HG03432 (cell line): ENCODE measurements around the gene PTGDR2.

Experiments used
- ATAC-seq: cut with Tn5 transposase; IDR thresholded peaks from one replicate; pipeline ENCODE4 v1.9.1; 2021; ENCODE audit warnings: mild to moderate bottlenecking, moderate library complexity; ENCODE audit not compliant: unreplicated experiment

The PTGDR2 gene

GRCh38 chr11:60813324-60813723, 42.4 kb downstream of the PTGDR2 start:
- no peak for ATAC-seq

- no peak for ATAC-seq
These were observed 45.2 kb downstream of the PTGDR2 start for GRCh38 chr11:60810569-60810968.

DNA sequence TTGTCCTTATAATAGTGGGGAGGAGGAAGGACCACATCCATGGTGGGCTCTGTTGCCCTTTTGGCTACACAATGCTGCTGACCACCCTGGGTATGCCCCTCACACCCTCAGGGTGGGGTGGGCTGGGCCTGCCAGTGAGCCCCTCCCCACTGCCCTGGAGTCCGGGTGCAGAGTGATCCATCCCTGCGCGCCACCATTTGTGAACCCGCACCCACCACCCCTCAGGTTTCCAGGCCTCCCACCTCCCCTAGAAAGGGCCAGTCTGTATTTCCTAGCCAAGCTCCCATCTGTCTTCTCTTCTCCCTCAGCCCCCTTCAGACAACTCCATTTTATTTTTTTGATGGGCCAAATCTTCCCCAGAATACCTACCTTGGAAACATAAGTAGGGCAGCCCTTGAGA, 45.6 kb downstream of the PTGDR2 start:
- no peak for ATAC-seq

DNA sequence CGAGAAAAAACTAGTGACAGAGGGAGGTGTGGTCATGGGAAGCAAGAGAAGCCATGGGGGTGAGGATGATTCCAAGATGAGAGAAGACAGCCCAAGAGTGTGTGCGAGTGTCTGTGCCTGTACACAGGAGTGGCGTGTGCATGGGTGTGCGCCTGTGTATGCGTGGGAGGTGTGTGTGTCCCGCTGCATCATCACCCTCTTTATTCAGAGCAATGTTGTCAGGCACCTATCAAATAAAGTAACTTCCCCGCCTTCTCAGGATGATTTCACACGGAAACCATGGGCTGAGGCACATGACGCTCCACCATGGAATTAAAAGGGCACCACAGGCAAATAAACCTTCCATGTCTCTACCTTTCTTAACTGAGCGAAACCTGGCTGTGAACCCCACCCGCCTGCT, 46.1 kb downstream of the PTGDR2 start:
- no peak for ATAC-seq

GRCh38 chr11:60809249-60809648, 46.5 kb downstream of the PTGDR2 start:
- no peak for ATAC-seq

- no peak for ATAC-seq
These were observed 52.3 kb downstream of the PTGDR2 start for GRCh38 chr11:60803273-60803936.

DNA sequence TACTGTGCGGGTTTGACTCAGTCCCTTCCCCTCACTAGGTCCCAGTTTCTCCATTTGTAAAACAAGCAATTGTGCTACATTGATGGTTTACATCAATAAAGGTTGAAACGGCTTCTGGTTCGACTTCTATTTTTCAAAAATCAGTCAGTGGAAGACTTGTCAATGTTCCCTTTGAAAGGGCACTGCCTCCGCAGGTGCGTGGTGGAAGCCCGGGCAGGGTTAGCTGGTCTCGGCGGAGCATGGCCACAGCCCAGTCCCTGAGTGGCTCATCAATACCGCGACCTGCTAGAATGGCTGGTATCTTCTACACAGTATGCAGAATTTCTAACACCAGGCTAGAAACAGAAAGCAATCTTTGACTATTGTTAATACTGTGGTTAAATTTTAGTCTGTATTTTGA, 54.6 kb downstream of the PTGDR2 start:
- ATAC-seq: no peak
